Activated B cell treated with CpG ODN at 0.5 μM for 24 hours (primary cell): ENCODE data around the gene LY86. TPM values are rescaled to one million over a fixed set of nuclear protein-coding genes. Genes with fewer than 3 reads are reported as not detected.

Experiments
- ATAC-seq: fragments of 200-7000 bp; cut with Tn5 transposase; one replicate; pipeline ENCODE4 v1.10.0; 2021; ENCODE audit warnings: low read depth, mild to moderate bottlenecking, moderate library complexity
- CTCF ChIA-PET: fragments of 350-600 bp; sonication (Branson Sonifier 250); formaldehyde crosslinking; loops from one replicate; lab custom pipeline; 2021; ENCODE audit warnings: antibody characterized with exemption; lab: Charles Lee
- POLR2A ChIA-PET: fragments of 350-600 bp; sonication (Branson Sonifier 250); formaldehyde crosslinking; loops from one replicate; lab custom pipeline; 2021; ENCODE audit warnings: antibody characterized with exemption; lab: Charles Lee
- DNase-seq: peaks from one replicate; pipeline ENCODE4 v3.0.0; 2022
- H3K27ac Mint-ChIP-seq: one replicate; pipeline ENCODE4 v1.8.0; 2020; ENCODE audit warnings: mixed read lengths
- H3K27me3 Mint-ChIP-seq: one replicate; pipeline ENCODE4 v1.8.0; 2021; ENCODE audit warnings: mixed read lengths
- H3K36me3 Mint-ChIP-seq: one replicate; pipeline ENCODE4 v1.8.0; 2021; ENCODE audit warnings: low read depth, mixed read lengths
- H3K4me1 Mint-ChIP-seq: one replicate; pipeline ENCODE4 v1.8.0; 2021; ENCODE audit warnings: mixed read lengths
- H3K4me3 Mint-ChIP-seq: one replicate; pipeline ENCODE4 v1.8.0; 2020; ENCODE audit warnings: mild to moderate bottlenecking, mixed read lengths
- H3K9me3 Mint-ChIP-seq: one replicate; pipeline ENCODE4 v1.8.0; 2020; ENCODE audit warnings: mixed read lengths
- intact Hi-C: fragments of 100-400 bp; cut with micrococcal nuclease; formaldehyde crosslinking; loops from one replicate; pipeline ENCODE4 v1.15.1; 2024
- total RNA-seq: library from RNA; stranded (reverse); gene quantifications from 2 replicates; pipeline ENCODE4 v1.2.3, GENCODE V29; 2022
- TF ChIP-seq, protein P1 (sequence below): fragments of 200-600 bp; IDR thresholded peaks from one replicate; pipeline ENCODE4 v1.8.0; 2022; ENCODE audit warnings: antibody characterized with exemption, mild to moderate bottlenecking

LY86 gene
- total RNA-seq, 1 donor from 2014 or later, result 58.1 TPM

DNA sequence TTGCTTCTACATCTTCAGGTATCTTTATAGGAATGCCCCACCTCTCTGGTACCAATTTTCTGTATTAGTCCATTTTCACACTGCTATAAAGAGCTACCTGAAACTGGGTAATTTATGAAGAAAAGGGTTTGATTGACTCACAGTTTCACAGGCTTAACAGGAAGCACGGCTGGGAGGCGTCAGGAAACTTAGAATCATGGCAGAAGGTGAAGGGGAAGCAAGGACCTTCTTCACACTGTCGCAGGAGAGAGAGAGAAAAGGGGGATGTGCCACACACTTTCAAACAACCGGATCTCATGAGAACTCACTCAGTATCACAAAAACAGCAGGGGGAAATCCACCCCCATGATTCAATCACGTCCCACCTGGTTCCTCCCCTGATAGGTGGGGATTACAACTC lies 24.4 kb upstream of the LY86 start:
- H3K27me3 Mint-ChIP-seq, result no peaks in the 10 kb centered on the region
- ChIA-PET CTCF (no interaction called here), POLR2A (no interaction called here)
- intact Hi-C loops, result no loop called here
- no peaks in the 10 kb centered on the region for H3K9me3 Mint-ChIP-seq
- H3K4me1 Mint-ChIP-seq, result peaks cover 9% of the 10 kb centered on the region
- TF ChIP-seq, protein P1, sequence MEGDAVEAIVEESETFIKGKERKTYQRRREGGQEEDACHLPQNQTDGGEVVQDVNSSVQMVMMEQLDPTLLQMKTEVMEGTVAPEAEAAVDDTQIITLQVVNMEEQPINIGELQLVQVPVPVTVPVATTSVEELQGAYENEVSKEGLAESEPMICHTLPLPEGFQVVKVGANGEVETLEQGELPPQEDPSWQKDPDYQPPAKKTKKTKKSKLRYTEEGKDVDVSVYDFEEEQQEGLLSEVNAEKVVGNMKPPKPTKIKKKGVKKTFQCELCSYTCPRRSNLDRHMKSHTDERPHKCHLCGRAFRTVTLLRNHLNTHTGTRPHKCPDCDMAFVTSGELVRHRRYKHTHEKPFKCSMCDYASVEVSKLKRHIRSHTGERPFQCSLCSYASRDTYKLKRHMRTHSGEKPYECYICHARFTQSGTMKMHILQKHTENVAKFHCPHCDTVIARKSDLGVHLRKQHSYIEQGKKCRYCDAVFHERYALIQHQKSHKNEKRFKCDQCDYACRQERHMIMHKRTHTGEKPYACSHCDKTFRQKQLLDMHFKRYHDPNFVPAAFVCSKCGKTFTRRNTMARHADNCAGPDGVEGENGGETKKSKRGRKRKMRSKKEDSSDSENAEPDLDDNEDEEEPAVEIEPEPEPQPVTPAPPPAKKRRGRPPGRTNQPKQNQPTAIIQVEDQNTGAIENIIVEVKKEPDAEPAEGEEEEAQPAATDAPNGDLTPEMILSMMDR, result no peak
- ATAC-seq (no peak), DNase-seq (no peak)
- H3K27ac Mint-ChIP-seq, result no peak overlapping the region
- peaks cover 11% of the 10 kb centered on the region for H3K36me3 Mint-ChIP-seq
- H3K4me3 Mint-ChIP-seq, result no peak overlapping the region

DNA sequence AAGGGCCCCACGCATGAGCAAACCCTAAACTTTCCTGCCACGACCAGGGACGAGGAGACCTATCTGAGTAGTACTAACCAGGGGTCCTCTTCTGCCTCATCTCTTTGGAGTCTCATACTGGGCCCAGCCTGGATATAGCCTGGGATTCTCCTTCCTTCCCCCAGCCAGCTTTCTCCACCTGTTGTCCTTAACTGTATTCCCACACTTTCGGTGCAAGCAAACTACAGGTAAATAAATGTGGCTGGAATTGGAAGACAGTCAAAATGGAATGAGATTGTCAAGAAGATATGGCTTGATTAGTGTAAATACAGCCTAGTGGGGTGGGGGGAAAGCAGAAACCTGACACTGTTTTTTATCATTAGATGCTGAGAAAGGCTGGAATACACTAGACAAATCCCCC lies 23.5 kb upstream of the LY86 start:
- POLR2A ChIA-PET, result no interaction called here
- intact Hi-C loops, result no loop called here
- no peaks in the 10 kb centered on the region for H3K27me3 Mint-ChIP-seq

DNA sequence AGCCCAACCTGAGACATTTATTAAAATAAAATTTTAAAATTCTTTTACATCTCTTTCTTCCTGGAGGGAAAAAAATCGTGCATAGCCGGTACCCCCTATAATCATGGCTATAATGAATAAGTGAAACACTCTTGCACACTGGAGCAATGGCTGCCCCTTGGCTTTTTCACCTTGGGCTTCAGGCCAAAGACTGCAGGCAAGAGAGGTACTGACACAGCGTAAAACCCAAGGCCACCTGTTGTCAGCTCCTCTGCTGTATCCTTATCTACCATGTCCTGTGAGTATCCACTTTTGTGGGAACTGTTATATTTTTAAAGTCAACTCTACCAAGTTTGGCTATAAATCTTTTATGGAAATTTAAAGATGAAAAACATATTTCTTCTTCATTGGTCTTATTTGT lies 23.0 kb upstream of the LY86 start:
- H3K9me3 Mint-ChIP-seq, result no peaks in the 10 kb centered on the region
- no peak overlapping the region for H3K4me3 Mint-ChIP-seq
- ATAC-seq (no peak), DNase-seq (no peak)
- intact Hi-C loops, result no loop called here
- TF ChIP-seq, protein P1, result no peak
- no peak overlapping the region for H3K27ac Mint-ChIP-seq
- H3K36me3 Mint-ChIP-seq, result peaks cover 12% of the 10 kb centered on the region
- peaks cover 9% of the 10 kb centered on the region for H3K4me1 Mint-ChIP-seq
- CTCF ChIA-PET, result no interaction called here
- POLR2A ChIA-PET, result no interaction called here
- no peaks in the 10 kb centered on the region for H3K27me3 Mint-ChIP-seq

More for the DNA sequence above, 23.5 kb upstream of the LY86 start:
- Mint-ChIP-seq H3K4me3 (no peak overlapping the region), H3K9me3 (no peaks in the 10 kb centered on the region), H3K27ac (no peak overlapping the region), H3K4me1 (peaks cover 9% of the 10 kb centered on the region), H3K36me3 (peaks cover 12% of the 10 kb centered on the region)
- no peak for ATAC-seq
- CTCF ChIA-PET, result no interaction called here
- TF ChIP-seq, protein P1, result no peak
- no peak for DNase-seq

DNA sequence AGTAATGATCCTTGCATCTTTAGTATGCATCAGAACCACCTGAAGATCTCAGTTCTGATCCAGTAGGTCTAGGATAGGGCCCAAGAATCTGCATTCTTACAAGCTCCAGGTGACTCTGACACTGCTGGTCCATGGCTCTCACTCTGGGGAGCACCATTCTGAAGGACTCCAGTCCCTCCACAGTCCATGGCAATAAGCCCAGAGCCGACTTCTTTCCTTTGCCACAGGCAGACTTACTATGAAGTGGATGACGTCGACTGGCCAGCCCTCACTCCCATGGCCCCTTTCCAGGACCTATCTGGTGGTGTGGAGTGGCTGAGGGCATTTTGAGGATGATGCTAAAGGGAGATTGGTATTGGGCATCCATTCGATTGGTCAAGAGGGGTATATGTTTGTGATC lies 21.8 kb upstream of the LY86 start:
- H3K27me3 Mint-ChIP-seq, result no peaks in the 10 kb centered on the region
- POLR2A ChIA-PET, result no interaction called here
- ATAC-seq (no peak), DNase-seq (no peak)
- TF ChIP-seq, protein P1, result no peak
- H3K4me3 Mint-ChIP-seq, result no peak overlapping the region
- intact Hi-C loops, result no loop called here
- CTCF ChIA-PET, result no interaction called here
- no peaks in the 10 kb centered on the region for H3K9me3 Mint-ChIP-seq
- peaks cover 9% of the 10 kb centered on the region for H3K4me1 Mint-ChIP-seq
- no peak overlapping the region for H3K27ac Mint-ChIP-seq
- peaks cover 12% of the 10 kb centered on the region for H3K36me3 Mint-ChIP-seq

DNA sequence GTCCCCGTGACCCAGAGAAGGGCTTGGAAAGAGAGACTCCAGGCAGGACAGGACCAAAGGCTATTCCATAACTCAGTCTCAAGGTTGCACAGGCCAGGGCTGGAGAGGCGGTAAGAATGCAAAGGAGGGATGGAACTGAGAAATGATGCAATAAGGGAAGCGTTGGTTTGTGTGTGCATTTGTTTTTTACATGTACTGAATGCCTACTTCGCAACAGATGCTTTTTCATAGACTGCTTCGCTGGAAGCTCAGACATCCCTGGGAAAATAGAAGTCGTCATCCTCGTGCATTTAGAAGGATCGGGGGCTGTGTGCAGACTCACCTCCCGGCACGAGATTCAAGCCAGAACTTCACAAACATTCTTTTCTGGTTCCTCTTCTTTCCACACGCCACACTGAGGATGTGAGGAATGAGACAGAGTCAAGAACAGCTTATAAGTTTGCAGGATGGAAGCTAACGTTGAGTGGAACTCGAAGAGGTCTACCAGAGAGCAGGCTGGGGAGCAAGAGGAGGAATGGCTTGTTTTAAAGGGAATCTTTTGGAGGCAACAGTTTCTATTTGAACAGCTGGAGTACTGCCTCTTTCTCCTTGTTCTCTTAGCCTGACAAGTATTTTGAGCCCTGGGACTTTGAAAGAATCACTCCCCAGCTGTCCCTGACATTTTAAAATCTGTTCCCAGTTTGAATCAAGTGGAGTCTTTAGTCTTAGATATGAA lies 19.3 kb upstream of the LY86 start:
- peaks cover 23% of the 10 kb centered on the region for H3K36me3 Mint-ChIP-seq
- ATAC-seq, result no peak
- H3K4me3 Mint-ChIP-seq, result no peak overlapping the region
- H3K4me1 Mint-ChIP-seq, result peaks cover 4% of the 10 kb centered on the region
- ChIA-PET CTCF (interaction anchor here (0.7 kb wide), 1 partner anchor 14 kb away, joined by 4 read pairs; no protein-coding TSS in a partner anchor), POLR2A (interaction anchor here (1.1 kb wide), 1 partner anchor 41 kb away, joined by 3 read pairs; no protein-coding TSS in a partner anchor)
- H3K9me3 Mint-ChIP-seq, result peaks cover 5% of the 10 kb centered on the region
- DNase-seq, result no peak
- H3K27me3 Mint-ChIP-seq, result no peaks in the 10 kb centered on the region
- TF ChIP-seq, protein P1, result no peak
- no peak overlapping the region for H3K27ac Mint-ChIP-seq
- intact Hi-C loops, result no loop called here
